IPS-NIHi7 (cell line): ENCODE data around the gene ZMIZ1.

Experiments used
- DNase-seq: peaks from one replicate; pipeline ENCODE4 v3.0.0; 2012; ENCODE audit warnings: mixed read lengths; ENCODE audit errors: extremely low spot score

The ZMIZ1 gene

GRCh38 chr10:79207096-79207357 is 138.3 kb downstream of the ZMIZ1 start:
- DNase-seq, result no peak

DNA sequence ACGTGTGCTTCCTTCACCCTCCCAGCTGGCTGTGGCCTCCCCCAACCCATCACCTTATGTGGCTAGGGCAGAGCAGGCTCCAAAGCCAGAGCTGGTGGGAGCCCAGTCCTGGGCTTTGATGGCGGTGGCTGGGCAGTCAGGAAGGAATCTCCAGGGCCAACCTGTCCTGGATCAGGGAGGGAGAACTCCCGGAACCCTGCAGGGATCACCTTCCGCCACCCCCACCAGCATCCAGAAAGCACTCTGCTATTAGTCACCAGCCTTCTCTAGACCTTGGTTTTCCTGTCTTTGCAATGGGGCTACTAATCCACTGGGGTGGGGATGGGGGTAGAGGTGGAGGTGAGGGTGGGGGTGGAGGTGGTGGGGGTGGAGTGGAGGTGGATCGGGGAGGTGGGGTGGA is 139.0 kb downstream of the ZMIZ1 start:
- DNase-seq, result no peak

DNA sequence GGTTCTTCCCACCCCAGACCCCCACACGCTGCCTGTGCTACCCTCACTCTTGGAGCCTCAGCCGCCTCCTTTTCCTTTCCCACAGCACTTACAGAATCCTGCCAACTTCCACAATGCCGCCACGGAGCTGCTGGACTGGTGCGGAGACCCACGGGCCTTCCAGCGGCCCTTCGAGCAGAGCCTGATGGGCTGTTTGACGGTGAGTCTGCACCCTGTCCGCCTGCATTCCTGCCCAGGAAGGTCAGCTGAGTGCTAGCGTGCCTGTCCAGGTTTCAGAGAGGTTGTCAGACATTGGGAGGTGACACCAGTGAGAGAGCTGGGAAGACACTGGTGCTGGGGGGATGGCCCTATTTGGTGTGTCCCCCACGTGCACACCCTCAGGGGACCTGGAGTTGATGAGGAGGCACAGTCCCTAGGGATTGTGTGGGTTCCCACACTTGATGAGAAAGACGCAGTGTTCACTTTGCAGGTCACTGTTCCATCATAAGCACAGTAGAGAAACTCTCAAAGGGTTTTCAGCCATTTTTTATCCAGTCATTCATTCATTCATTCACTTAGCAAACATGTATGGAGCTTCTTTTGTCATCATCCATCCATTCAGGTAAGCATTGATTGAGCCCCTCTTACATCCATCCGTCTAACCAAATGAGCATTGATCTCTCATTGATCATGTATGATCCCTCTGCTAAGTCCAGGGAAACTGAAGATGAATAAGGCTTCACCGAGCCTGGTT is 139.7 kb downstream of the ZMIZ1 start:
- DNase-seq, result no peak

GRCh38 chr10:79209340-79209739 is 140.6 kb downstream of the ZMIZ1 start:
- no peak for DNase-seq

- no peak for DNase-seq
Measured at GRCh38 chr10:79209831-79210230, 141.1 kb downstream of the ZMIZ1 start.

GRCh38 chr10:79210672-79211071 is 141.9 kb downstream of the ZMIZ1 start:
- DNase-seq, result no peak

DNA sequence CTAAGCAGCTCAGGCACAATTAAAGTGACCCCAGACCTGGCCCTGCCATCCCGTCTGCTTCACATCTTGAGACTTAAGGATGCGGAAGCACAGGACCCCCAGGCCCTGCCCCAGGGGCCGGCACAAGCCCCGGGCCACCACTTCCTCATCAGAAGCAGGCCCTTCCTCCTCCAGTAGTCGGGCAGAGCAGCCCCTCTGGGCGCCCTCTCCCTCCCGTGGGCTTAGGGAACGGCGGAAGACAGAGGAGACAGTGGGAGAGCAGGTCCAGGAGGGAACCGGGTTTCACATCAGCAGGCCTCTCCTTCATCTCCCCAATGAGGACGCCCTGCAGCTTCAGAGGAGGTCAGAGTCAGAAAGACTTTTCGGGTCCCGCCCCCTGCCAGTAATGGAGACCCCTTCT is 142.8 kb downstream of the ZMIZ1 start:
- no peak for DNase-seq

DNA sequence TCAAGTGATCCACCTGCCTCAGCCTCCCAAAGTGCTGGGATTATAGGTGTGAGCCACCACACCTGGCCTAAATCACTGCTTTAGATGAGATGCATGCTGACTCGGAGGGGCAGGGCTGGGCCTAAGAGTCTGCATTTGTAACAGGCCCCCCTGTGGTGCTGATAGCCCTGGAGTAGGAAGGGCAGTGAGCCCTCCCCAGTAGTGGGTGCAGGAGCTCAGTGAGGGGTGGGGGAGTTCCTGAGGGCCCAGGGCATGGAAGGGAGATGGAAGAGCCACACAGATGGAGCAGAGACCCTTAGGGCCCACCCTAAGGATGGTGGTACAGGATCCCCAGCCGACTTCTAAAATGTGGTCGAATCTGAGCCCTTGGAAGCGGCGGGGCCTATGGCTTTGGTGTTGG is 146.8 kb downstream of the ZMIZ1 start:
- DNase-seq, result no peak

DNA sequence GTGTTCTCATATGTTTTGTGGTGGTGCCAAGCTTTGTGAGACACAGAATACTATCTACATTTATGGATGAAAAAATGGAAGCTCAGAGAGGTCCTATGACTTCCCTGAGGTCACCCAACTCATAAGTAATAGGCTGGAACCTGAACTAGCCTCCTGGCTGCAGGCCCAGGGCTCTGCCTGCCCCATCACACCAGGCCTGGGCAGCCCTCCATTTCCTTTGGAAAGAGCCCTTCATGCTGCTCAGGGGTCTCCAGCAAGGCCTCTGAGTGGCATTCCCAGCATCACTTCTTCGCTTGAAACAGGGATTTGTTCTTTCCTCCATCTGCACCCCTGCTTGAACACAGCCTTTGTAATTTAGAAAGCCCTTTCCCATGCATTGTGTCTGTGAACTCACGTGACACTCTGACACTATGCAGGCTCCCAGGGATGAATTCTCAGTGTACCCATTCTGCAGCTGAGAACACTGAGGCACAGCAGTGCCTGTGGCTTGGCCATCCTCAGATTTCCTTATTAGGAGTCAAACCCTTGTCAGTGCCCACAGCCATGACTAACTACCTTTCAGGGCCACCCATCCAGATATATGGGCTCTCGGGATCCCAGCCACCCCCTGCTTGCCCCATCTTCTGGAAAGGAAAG is 150.7 kb downstream of the ZMIZ1 start:
- no peak for DNase-seq

DNA sequence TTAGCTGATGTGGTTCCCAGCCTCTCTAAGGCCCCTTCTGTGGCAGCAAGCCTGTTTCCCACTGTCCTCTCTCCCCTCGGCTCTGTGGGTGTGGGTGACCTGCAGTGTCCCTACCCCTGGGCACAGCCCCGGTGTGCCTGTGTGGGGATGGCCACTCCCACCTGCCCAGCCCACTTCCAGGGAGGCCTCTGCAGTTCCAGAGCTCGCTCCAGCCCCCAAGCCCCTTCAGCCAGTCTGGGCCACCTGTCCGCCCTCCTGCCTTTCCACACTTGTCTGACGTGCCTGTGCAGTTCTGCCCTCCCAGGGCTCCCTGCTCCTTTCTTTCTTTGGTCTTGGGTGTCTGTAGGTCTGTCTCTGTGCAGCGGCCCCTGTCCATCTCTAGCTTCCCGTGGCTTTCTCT is 151.5 kb downstream of the ZMIZ1 start:
- DNase-seq, result no peak

GRCh38 chr10:79221110-79222051 is 152.6 kb downstream of the ZMIZ1 start:
- DNase-seq, result peak; percentile 33

DNA sequence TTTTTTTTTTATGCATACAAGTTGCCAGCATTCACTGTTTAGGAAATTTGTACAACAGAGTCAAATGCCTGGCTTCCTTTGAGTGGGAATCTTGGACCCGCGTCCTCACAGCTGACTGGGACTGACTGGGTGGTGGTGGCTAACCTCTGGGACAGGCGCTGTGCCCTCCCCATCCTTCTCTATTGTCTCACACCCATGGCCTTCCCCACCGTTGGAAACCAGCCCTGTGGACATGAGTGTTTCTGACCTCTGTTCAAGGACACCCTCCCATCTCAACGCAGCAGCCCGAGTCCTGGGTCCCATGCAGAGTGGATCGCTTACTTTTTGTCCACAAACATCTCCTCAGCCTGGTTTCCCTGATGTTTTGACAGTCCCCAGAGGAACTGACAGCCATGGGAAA is 153.4 kb downstream of the ZMIZ1 start:
- no peak for DNase-seq

DNA sequence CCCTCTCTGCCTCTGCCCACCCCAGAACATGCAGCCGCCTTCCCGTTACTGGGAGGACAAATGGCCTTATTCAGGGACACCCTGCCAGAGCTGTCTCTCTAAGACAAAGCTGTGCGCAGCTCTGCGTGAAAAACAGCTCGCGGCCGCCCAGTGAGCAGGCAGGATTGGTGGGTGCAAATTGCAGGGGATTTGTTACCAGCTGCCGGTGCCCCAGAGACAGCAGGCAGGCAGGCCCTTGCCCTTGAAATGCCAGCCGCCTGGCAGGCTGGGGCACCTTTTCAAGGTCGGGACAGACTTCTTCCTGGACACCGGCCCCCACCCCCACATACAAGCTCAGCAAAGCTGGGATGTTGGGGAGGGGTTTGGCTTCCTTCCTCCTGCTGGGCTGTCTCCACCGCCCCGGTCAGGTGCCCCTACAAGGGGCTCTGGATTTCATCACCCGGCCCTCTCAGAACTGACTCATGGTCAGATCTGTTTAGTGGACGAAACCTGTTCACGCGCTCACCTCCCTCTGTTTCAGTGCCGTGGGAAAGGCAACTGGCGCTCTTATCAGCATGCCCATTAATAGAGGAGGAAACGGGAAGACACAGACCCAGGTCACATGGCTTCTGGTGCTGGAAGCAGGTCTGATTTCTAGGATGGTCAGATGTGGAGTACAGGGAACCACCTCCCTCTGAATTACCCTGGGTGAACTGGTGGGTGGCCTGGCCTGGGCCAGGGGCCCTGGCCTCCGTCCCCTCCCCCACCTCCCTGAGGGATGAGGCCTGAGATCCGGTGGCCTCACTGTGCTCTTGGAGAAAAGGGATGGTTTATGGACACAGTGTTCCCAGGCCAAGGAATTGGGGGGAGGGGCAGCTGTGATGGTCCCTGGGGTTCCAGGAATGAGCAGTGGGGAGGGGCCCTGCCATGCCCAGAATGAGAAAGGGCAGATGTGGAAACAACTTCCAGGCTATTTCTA is 154.6 kb downstream of the ZMIZ1 start:
- peak; percentile 33 for DNase-seq

- DNase-seq, result no peak
Measured at GRCh38 chr10:79224263-79224949, 155.6 kb downstream of the ZMIZ1 start.

GRCh38 chr10:79224992-79225391 is 156.2 kb downstream of the ZMIZ1 start:
- no peak for DNase-seq

DNA sequence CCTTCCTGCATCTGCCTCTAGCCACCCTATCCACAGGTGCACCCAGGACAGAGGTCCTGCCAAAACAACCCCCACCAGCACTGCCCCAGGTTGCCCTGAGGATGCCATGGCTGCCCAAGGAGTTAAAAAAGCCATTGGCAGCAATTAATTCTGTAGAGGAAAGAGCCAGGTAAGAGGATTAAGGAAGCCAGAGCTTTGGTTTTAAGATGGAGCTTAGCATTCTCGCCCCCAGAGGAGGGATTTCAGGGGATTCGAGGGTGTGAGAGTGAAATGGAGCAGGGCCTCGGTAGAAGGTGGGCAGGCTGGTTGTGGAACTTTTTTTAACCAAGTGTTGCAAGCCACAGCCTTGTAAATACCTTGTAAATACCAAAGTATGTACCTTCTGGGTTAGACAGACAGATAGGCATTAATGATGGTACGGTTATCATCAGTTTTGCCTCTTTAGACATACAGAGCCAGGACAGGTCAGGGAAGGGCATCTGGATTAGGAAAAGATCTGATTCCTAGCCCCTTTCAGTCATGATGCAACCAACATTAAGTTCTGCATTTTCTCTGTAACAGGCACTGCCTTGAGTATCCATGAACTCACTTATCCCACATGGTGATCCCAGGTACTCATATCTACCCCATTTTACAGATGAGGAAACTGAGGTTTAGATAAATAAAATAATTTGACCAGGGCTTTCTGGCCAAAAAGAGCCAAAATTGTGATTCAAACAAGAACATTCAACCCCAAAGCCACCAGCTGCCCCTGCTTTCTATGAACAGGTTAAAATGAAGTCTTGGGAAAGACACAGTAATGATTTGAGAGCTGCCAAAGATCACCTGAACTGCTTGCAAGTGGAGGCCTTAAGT is 157.9 kb downstream of the ZMIZ1 start:
- DNase-seq, result no peak

DNA sequence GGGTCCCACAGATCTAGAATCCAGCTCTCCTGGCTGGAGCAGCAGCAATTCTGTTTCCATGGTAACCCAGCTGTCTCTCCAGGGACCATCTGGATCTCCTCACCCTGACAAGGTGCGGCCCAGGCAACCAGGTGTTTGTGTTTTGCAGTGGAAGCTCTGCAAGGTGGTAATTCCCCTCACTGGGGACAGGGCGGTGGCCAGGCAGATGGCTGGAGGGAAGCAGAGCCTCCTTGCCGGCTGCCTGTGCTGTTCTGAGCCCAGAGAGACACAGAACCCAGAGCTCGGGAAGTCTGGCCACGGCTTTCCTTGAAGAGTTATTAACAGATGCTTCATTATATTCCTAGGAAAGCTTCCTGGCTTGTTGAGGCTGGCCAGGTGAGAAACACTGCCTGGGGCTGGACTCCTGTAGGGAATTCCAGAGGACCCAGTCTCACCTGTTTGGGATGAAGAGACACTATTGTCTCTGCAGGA is 160.3 kb downstream of the ZMIZ1 start:
- peak; percentile 46 for DNase-seq

DNA sequence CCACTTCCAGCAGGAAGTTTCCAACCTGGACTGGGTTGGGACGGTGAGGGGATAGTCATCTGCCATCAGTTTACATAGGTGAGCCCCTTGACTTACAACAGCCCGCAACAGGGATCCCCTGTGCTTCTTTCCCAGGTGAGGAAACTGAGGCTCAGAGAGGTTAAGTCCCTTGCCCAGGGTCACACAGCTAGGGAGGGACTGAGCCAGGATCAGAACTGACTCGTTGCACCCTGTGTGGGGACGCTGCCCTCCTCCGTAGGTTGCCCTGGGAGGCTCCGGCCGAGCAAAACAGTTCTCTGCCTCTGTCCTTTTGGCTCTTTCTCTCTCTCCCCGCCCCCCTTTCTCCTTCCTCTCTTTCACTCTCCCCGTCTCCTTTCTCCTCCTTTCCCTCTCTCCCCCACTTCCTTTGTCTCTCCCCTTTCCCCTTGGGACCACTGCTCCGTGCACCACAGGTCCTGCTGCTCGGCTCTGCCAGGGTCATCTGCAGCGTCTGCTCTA is 161.1 kb downstream of the ZMIZ1 start:
- no peak for DNase-seq

DNA sequence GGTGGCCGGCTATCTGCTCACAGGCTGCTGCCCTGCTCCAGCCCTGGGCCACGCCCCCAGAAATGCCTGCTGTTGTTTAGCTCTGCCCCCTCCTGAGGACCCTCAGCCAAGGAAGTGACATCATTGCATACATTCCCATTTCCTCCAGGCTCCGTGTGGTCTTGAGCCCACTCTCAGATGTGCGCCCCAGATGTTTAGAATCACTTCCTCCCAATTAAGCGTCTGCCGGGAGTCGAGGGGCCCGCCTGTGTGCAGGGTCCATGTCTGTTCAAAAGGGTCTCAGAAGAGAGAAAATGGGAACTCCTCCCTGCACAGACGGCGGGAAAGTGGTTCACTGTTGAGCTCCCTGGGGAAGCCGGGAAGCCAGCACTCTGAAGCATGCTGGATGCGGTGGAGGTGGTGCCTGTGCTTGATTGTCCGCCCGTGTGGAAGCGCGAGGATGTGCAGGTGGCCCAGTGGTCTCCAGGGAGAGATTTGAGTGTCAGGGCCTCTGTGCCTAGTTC is 161.6 kb downstream of the ZMIZ1 start:
- DNase-seq, result peak; percentile 83

GRCh38 chr10:79230850-79231249 is 162.1 kb downstream of the ZMIZ1 start:
- DNase-seq, result no peak
